Astrocyte (in vitro differentiated cells and primary cell): ENCODE measurements around the gene LRRK2. TPM values are rescaled to one million over a fixed set of nuclear protein-coding genes. Genes with fewer than 3 reads are reported as not detected.

Experiments used
- DNase-seq: peaks from one replicate; pipeline ENCODE4 v3.0.0-alpha.2; 2010; ENCODE audit warnings: low read depth
- FAIRE-seq: peaks from 2 replicates; lab custom pipeline; 2011; peaks lifted over from hg19 to GRCh38; lab: Jason Lieb, UNC
- H2AFZ ChIP-seq: 2 replicates; pipeline ENCODE4 v1.6.0; 2012; ENCODE audit warnings: low read depth, low read length, inconsistent platforms
- H3K27ac ChIP-seq: 2 replicates; pipeline ENCODE4 v1.5.1; 2011; ENCODE audit warnings: low read depth, low read length, inconsistent platforms
- H3K27me3 ChIP-seq: 2 replicates; pipeline ENCODE4 v1.6.0; 2011; ENCODE audit warnings: low read length, inconsistent platforms; ENCODE audit not compliant: insufficient read depth
- H3K36me3 ChIP-seq: 2 replicates; pipeline ENCODE4 v1.5.1; 2011; ENCODE audit warnings: low read length, inconsistent platforms; ENCODE audit not compliant: insufficient read depth
- H3K4me1 ChIP-seq: 2 replicates; pipeline ENCODE4 v1.5.1; 2011; ENCODE audit warnings: low read length, inconsistent platforms; ENCODE audit not compliant: insufficient read depth
- H3K4me2 ChIP-seq: 2 replicates; pipeline ENCODE4 v1.6.0; 2012; ENCODE audit warnings: low read length, inconsistent platforms
- H3K4me3 ChIP-seq: 2 replicates; pipeline ENCODE4 v1.5.1; 2011; ENCODE audit warnings: low read depth, mild to moderate bottlenecking, low read length, inconsistent platforms; ENCODE audit not compliant: insufficient read depth
- H3K79me2 ChIP-seq: 2 replicates; pipeline ENCODE4 v1.6.0; 2012; ENCODE audit warnings: mild to moderate bottlenecking, low read length, inconsistent platforms; ENCODE audit not compliant: insufficient read depth
- H3K9ac ChIP-seq: 2 replicates; pipeline ENCODE4 v1.6.0; 2012; ENCODE audit warnings: mild to moderate bottlenecking, low read length, inconsistent platforms
- H3K9me3 ChIP-seq: 2 replicates; pipeline ENCODE4 v1.5.1; 2012; ENCODE audit warnings: low read depth, mild to moderate bottlenecking, low read length, inconsistent platforms; ENCODE audit not compliant: insufficient read depth
- H4K20me1 ChIP-seq: 2 replicates; pipeline ENCODE4 v1.6.0; 2012; ENCODE audit warnings: low read length, inconsistent platforms; ENCODE audit not compliant: insufficient read depth
- H3K27ac Mint-ChIP-seq: one replicate; pipeline ENCODE4 v1.8.0; 2021; ENCODE audit warnings: mild to moderate bottlenecking, mixed read lengths; ENCODE audit not compliant: unreplicated experiment
- H3K27me3 Mint-ChIP-seq: one replicate; pipeline ENCODE4 v1.8.0; 2021; ENCODE audit warnings: low read depth, mixed read lengths; ENCODE audit not compliant: unreplicated experiment
- H3K36me3 Mint-ChIP-seq: one replicate; pipeline ENCODE4 v1.8.0; 2021; ENCODE audit warnings: low read depth, mixed read lengths; ENCODE audit not compliant: unreplicated experiment
- H3K4me1 Mint-ChIP-seq: one replicate; pipeline ENCODE4 v1.8.0; 2021; ENCODE audit warnings: low read depth, mixed read lengths; ENCODE audit not compliant: unreplicated experiment
- H3K4me3 Mint-ChIP-seq: one replicate; pipeline ENCODE4 v1.8.0; 2021; ENCODE audit warnings: mild to moderate bottlenecking, moderate library complexity, mixed read lengths; ENCODE audit not compliant: unreplicated experiment
- H3K9me3 Mint-ChIP-seq: one replicate; pipeline ENCODE4 v1.8.0; 2021; ENCODE audit warnings: mild to moderate bottlenecking, mixed read lengths; ENCODE audit not compliant: unreplicated experiment
- EZH2 ChIP-seq: IDR thresholded peaks from 2 replicates; pipeline ENCODE4 v1.6.1; 2012; ENCODE audit warnings: mild to moderate bottlenecking, low read length, inconsistent platforms; ENCODE audit not compliant: insufficient read depth
- total RNA-seq: library from RNA; stranded (reverse); gene quantifications from 2 replicates; pipeline ENCODE4 v1.2.1, GENCODE V29; 2021
- TF ChIP-seq, protein P1 (sequence below): IDR thresholded peaks from 2 replicates; pipeline ENCODE4 v1.5.1; 2011; ENCODE audit warnings: low read depth, mild to moderate bottlenecking, inconsistent platforms, low read length, moderate library complexity; ENCODE audit not compliant: insufficient read depth

Gene LRRK2
- total RNA-seq, 1 donor from 2014 or later = 0.02 TPM

DNA sequence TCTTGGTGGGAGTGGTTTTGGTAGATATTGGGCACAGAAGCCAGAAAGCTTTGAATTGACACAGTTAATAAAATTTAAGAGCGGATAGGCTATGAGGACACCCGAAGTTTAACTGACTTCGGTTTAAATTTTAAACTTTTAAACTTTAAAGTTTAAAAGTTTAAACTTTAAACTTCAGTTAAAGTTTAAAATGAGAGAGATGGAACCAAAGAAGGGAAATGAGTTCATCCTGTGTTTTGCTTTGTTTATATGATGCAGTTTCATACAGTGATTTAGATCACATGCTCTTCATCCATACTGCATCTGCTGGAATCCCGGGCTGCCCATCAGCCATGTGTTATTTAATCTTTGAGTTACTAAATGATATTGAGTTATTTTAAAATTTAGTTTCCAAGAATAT is 27.2 kb upstream of the LRRK2 start:
- Histone ChIP-seq H3K27ac (no peak overlapping the region), H2AFZ (no peak overlapping the region), H3K4me2 (no peak overlapping the region), H3K79me2 (no peaks in the 10 kb centered on the region), H3K36me3 (no peaks in the 10 kb centered on the region), H3K9me3 (no peaks in the 10 kb centered on the region), H4K20me1 (no peaks in the 10 kb centered on the region), H3K9ac (no peak overlapping the region), H3K4me3 (no peak overlapping the region), H3K27me3 (no peaks in the 10 kb centered on the region), H3K4me1 (no peaks in the 10 kb centered on the region)
- TF ChIP-seq, protein P1, sequence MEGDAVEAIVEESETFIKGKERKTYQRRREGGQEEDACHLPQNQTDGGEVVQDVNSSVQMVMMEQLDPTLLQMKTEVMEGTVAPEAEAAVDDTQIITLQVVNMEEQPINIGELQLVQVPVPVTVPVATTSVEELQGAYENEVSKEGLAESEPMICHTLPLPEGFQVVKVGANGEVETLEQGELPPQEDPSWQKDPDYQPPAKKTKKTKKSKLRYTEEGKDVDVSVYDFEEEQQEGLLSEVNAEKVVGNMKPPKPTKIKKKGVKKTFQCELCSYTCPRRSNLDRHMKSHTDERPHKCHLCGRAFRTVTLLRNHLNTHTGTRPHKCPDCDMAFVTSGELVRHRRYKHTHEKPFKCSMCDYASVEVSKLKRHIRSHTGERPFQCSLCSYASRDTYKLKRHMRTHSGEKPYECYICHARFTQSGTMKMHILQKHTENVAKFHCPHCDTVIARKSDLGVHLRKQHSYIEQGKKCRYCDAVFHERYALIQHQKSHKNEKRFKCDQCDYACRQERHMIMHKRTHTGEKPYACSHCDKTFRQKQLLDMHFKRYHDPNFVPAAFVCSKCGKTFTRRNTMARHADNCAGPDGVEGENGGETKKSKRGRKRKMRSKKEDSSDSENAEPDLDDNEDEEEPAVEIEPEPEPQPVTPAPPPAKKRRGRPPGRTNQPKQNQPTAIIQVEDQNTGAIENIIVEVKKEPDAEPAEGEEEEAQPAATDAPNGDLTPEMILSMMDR = no peak
- TF ChIP-seq EZH2 = no peak
- FAIRE-seq = no peak
- Mint-ChIP-seq H3K27ac (no peak overlapping the region), H3K4me1 (no peaks in the 10 kb centered on the region), H3K9me3 (no peaks in the 10 kb centered on the region), H3K36me3 (no peaks in the 10 kb centered on the region), H3K4me3 (no peak overlapping the region), H3K27me3 (no peaks in the 10 kb centered on the region)
- DNase-seq = no peak

DNA sequence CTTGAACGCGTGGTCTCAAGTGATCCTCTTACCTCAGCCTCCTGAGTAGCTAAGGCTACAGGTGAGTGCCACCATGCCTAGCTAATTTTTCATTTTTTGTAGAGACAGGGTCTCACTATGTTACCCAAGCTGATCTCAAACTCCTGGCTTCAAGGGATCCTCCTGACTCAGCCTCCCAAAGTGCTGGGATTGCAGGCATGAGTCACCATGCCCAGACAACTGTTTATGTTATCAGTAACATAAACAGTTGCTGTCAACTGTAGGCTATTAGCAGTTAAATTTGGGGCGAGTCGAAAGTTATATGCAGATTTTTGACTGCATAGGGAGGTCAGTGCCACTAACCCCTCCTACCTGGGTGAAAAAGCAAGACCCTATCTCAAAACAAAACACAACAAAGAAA is 26.2 kb upstream of the LRRK2 start:
- Histone ChIP-seq H3K9me3 (no peaks in the 10 kb centered on the region), H3K79me2 (no peaks in the 10 kb centered on the region), H3K4me3 (no peak overlapping the region), H3K9ac (no peak overlapping the region), H3K36me3 (no peaks in the 10 kb centered on the region), H3K27ac (no peak overlapping the region), H4K20me1 (no peaks in the 10 kb centered on the region), H3K27me3 (no peaks in the 10 kb centered on the region), H3K4me1 (no peaks in the 10 kb centered on the region), H3K4me2 (no peak overlapping the region), H2AFZ (no peak overlapping the region)
- Mint-ChIP-seq H3K9me3 (no peaks in the 10 kb centered on the region), H3K36me3 (no peaks in the 10 kb centered on the region), H3K4me3 (no peak overlapping the region), H3K4me1 (no peaks in the 10 kb centered on the region), H3K27me3 (no peaks in the 10 kb centered on the region), H3K27ac (no peak overlapping the region)
- TF ChIP-seq EZH2 = no peak
- TF ChIP-seq, protein P1 = no peak
- FAIRE-seq = no peak
- DNase-seq = no peak

DNA sequence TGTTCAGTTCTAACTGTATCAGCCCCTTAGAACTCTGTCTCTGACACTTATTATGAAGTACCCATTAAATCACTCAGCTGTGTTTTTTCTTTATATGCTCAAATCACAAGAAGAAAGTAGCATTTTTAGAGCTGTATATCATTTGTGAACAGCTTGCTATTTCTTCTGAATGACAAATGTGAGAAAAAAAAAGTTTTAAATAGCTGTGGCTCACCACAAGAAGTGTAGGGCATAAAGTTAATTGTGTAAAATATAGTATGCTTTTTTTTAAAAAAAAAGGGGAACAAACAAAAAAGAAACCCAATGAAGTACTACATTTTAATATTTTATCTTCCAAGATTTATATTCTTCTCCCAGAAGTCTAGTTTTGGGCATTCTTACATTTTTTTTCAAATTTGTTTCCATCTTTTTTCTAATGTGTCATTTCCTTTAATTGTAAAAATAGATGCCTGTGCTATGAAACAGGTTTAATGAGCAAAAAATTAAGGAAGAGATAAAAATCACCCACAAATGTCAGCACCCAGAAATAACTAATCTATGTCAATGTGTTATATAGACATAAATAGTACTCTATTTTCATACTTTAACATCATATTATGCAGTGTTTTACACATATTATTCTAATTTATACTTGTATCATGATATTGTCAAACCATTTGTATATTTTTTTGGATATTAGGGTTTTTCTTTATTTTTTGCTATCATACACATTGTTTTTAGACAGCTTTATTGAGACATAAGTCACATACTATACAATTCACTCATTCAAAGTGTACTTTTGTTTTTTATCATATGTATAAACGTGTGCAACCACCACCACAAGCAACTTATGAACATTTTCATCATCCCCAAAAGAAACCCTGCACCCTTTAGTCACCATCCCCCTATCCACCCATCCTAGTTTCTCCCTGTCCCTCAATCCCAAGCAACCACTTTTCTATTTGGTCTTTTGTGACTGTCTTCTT is 22.4 kb upstream of the LRRK2 start:
- H3K9ac ChIP-seq = no peak overlapping the region
- no peaks in the 10 kb centered on the region for H3K36me3 Mint-ChIP-seq
- no peaks in the 10 kb centered on the region for H3K27me3 Mint-ChIP-seq
- no peak overlapping the region for H3K27ac ChIP-seq
- no peaks in the 10 kb centered on the region for H3K9me3 Mint-ChIP-seq
- no peaks in the 10 kb centered on the region for H4K20me1 ChIP-seq
- no peak overlapping the region for H3K4me3 ChIP-seq
- H3K4me1 ChIP-seq = no peaks in the 10 kb centered on the region
- no peak overlapping the region for H3K4me3 Mint-ChIP-seq
- no peak overlapping the region for H3K27ac Mint-ChIP-seq
- no peak overlapping the region for H2AFZ ChIP-seq
- H3K79me2 ChIP-seq = no peaks in the 10 kb centered on the region
- TF ChIP-seq, protein P1 = no peak
- no peak for TF ChIP-seq EZH2
- H3K4me2 ChIP-seq = no peak overlapping the region
- DNase-seq (no peak), FAIRE-seq (no peak)
- H3K27me3 ChIP-seq = no peaks in the 10 kb centered on the region
- H3K4me1 Mint-ChIP-seq = no peaks in the 10 kb centered on the region
- no peaks in the 10 kb centered on the region for H3K36me3 ChIP-seq
- H3K9me3 ChIP-seq = no peaks in the 10 kb centered on the region
